SK-N-SH (cell line): Measurements from ENCODE around the gene ZNF628. TPM values are rescaled to one million over a fixed set of nuclear protein-coding genes. Genes with fewer than 3 reads are reported as not detected.

Experiments used
- CTCF ChIA-PET: fragments of 300-600, 350-600 bp; formaldehyde crosslinking; extraction: SDS; loops from one replicate; lab custom pipeline; 2021; lab: Yijun Ruan, JAX
- POLR2A ChIA-PET: fragments of 350-600 bp; sonication (Branson Sonifier 250); formaldehyde crosslinking; extraction: SDS; loops from one replicate; lab custom pipeline; 2020; ENCODE audit warnings: antibody characterized with exemption, inconsistent platforms; lab: Yijun Ruan, JAX
- DNase-seq: peaks from one replicate; pipeline ENCODE4 v3.0.0; 2012
- H2AFZ ChIP-seq: fragments of 200-600 bp; sonication (generic); 2 replicates; pipeline ENCODE4 v1.8.1; 2016; ENCODE audit warnings: antibody characterized with exemption, mild to moderate bottlenecking, low read depth
- H3F3A ChIP-seq: fragments of 200-600 bp; sonication (generic); replicated peaks from 2 replicates; pipeline ENCODE3; 2016; ENCODE audit warnings: antibody characterized with exemption, mild to moderate bottlenecking; ENCODE audit not compliant: insufficient read depth
- H3K27ac ChIP-seq, 2 experiments: fragments of 200-500 bp in 1 of 2; fragments of 200-600 bp in 1 of 2; sonication (Bioruptor generic) in 1 of 2; sonication (generic), shearing (Covaris generic) in 1 of 2; 2 replicates each; pipeline versions ENCODE4 v1.5.1 to v1.6.1; 2014 to 2016; ENCODE audit warnings: low read depth in 2 of 2, inconsistent platforms in 1 of 2, low read length in 1 of 2, mild to moderate bottlenecking in 1 of 2, mixed read lengths in 1 of 2
- H3K27me3 ChIP-seq: fragments of 200-600 bp; sonication (generic), shearing (Covaris generic); 2 replicates; pipeline ENCODE4 v1.6.1; 2016; ENCODE audit warnings: mixed run types; ENCODE audit not compliant: insufficient read depth
- H3K36me3 ChIP-seq, 2 experiments: fragments of 200-500 bp in 1 of 2; fragments of 200-600 bp in 1 of 2; sonication (Bioruptor generic) in 1 of 2; sonication (generic) in 1 of 2; replicated peaks in 1 of 2; 2 replicates each; pipeline versions ENCODE3 to v1.5.1; 2014 to 2016; ENCODE audit warnings: low read length in 1 of 2, mild to moderate bottlenecking in 1 of 2; ENCODE audit not compliant: insufficient read depth in 2 of 2, control insufficient read depth in 1 of 2
- H3K4me1 ChIP-seq, 2 experiments: fragments of 200-500 bp in 1 of 2; fragments of 200-600 bp in 1 of 2; sonication (Bioruptor generic) in 1 of 2; sonication (generic), shearing (Covaris generic) in 1 of 2; 2 replicates each; pipeline versions ENCODE4 v1.5.1 to v1.6.1; 2014 to 2016; ENCODE audit warnings: low read depth in 1 of 2, low read length in 1 of 2, mixed run types in 1 of 2; ENCODE audit not compliant: insufficient read depth in 2 of 2, control insufficient read depth in 1 of 2
- H3K4me2 ChIP-seq: fragments of 200-600 bp; sonication (generic), shearing (Covaris generic); 2 replicates; pipeline ENCODE4 v1.6.1; 2017; ENCODE audit warnings: mixed run types
- H3K4me3 ChIP-seq, 2 experiments: fragments of 200-500 bp in 1 of 2; fragments of 200-600 bp in 1 of 2; sonication (Bioruptor generic) in 1 of 2; sonication (generic), shearing (Covaris generic) in 1 of 2; 2 replicates each; pipeline versions ENCODE4 v1.5.1 to v1.8.1; 2014 to 2016; ENCODE audit warnings: low read depth in 2 of 2, inconsistent platforms in 1 of 2, low read length in 1 of 2, mild to moderate bottlenecking in 1 of 2, mixed read lengths in 1 of 2, moderate library complexity in 1 of 2
- H3K79me2 ChIP-seq: fragments of 200-600 bp; sonication (generic); 2 replicates; pipeline ENCODE4 v1.8.1; 2017; ENCODE audit warnings: mild to moderate bottlenecking; ENCODE audit not compliant: insufficient read depth
- H3K9ac ChIP-seq: fragments of 200-600 bp; sonication (generic); 2 replicates; pipeline ENCODE4 v1.6.1; 2017; ENCODE audit warnings: mixed run types
- H3K9me2 ChIP-seq: fragments of 200-600 bp; sonication (generic); 2 replicates; pipeline ENCODE4 v1.6.1; 2017; ENCODE audit warnings: mixed run types
- H3K9me3 ChIP-seq: fragments of 200-600 bp; sonication (generic); 2 replicates; pipeline ENCODE4 v1.6.1; 2017; ENCODE audit warnings: mixed run types, mild to moderate bottlenecking, moderate library complexity
- H4K20me1 ChIP-seq: fragments of 200-600 bp; sonication (generic); 2 replicates; pipeline ENCODE4 v1.6.1; 2017; ENCODE audit warnings: mild to moderate bottlenecking, mixed run types; ENCODE audit not compliant: insufficient read depth
- CHD2 ChIP-seq: fragments of 150-350 bp; IDR thresholded peaks from 2 replicates; pipeline ENCODE4 v1.6.1; 2018; ENCODE audit warnings: low read length; ENCODE audit not compliant: partially characterized antibody
- EP300 ChIP-seq, 2 experiments: IDR thresholded peaks; 2 replicates each; pipeline versions ENCODE4 v1.4.0 to v1.6.1; 2012; ENCODE audit warnings: borderline replicate concordance in 1 of 2, low read depth in 1 of 2, low read length in 1 of 2
- EZH2phosphoT487 ChIP-seq: fragments of 200-600 bp; sonication (generic); IDR thresholded peaks from 2 replicates; pipeline ENCODE4 v1.6.1; 2017; ENCODE audit warnings: low read depth, mixed run types, mild to moderate bottlenecking, antibody characterized with exemption, moderate library complexity, borderline replicate concordance
- GATA2 ChIP-seq: sonication (generic); formaldehyde crosslinking; IDR thresholded peaks from 2 replicates; pipeline ENCODE4 v1.5.0; 2020; ENCODE audit warnings: mild to moderate bottlenecking, missing genetic modification reagents
- JUND ChIP-seq: IDR thresholded peaks from 2 replicates; pipeline ENCODE4 v1.4.0; 2012
- NRF1 ChIP-seq: IDR thresholded peaks from 2 replicates; pipeline ENCODE4 v1.6.1; 2012; ENCODE audit warnings: low read depth, mild to moderate bottlenecking, low read length
- POLR2AphosphoS5 ChIP-seq: IDR thresholded peaks from 2 replicates; pipeline ENCODE4 v1.6.1; 2012; ENCODE audit warnings: low read depth, low read length
- RAD21 ChIP-seq: IDR thresholded peaks from 2 replicates; pipeline ENCODE4 v1.6.1; 2012; ENCODE audit warnings: mild to moderate bottlenecking, low read length
- RFX5 ChIP-seq: IDR thresholded peaks from 2 replicates; pipeline ENCODE4 v1.6.1; 2012; ENCODE audit warnings: mild to moderate bottlenecking, improper control_type of control experiment, low read length
- RXRA ChIP-seq: IDR thresholded peaks from 2 replicates; pipeline ENCODE4 v1.4.0; 2012; ENCODE audit warnings: low read depth, mild to moderate bottlenecking, borderline replicate concordance
- SIN3A ChIP-seq: IDR thresholded peaks from 2 replicates; pipeline ENCODE4 v1.6.1; 2012; ENCODE audit warnings: low read depth, mild to moderate bottlenecking, low read length, moderate library complexity, borderline replicate concordance
- ZBTB33 ChIP-seq: IDR thresholded peaks from 2 replicates; pipeline ENCODE4 v1.4.0; 2012; ENCODE audit warnings: low read depth, borderline replicate concordance
- WGBS: methylation state at CpG from one replicate; pipeline ENCODE4 v1.1.6; 2017; ENCODE audit warnings: low lambda C conversion rate; 5-methylcytosine and 5-hydroxymethylcytosine counted together
- polyA plus RNA-seq, 3 experiments: library from polyadenylated mRNA; depleted of rRNA; stranded (reverse); fragments of >200 nt; gene quantifications; 2 replicates each; pipeline ENCODE4 v1.2.3, GENCODE V29; 2012
- TF ChIP-seq, protein P1 (sequence below): IDR thresholded peaks from 2 replicates; pipeline ENCODE4 v1.4.0; 2012; ENCODE audit warnings: low read depth, borderline replicate concordance

The ZNF628 gene
- polyA plus RNA-seq, 1 of the 3 experiments (the other 2 are of a cell fraction) = 1.6 TPM

DNA sequence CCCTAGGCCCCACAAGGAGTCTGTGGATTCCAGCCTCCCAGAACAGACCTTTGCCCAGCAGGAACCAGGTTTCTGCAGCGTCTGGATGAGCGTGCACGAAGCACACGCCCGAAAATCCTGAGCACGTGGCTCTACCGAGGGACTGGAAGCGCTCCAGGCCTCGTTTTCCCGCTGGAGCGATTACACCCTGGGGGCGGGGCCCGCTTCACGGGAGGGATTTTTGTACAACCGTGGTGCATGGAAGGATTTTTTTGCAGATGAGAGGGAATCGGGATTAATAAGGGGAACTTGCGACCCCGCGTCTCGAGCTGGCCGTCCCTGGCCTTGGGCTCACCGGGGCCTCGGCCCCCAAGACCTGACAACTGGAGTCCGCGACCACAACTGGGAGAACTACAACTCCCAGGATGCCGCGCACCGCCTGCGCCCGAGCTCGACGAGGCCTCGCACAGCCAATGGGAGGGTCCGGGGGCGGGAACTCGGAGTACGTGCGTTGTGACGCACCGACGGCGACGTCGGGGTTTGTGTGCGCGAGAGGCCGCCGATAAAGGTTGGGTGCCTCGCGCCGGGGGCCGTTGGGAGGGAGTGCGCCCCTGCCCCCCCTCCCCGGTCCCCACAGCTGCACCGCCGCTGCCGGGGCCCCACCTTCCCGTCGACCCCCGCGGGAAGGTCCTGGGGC, at the start of gene ZNF628 (continued):
- TF ChIP-seq POLR2AphosphoS5 (0 out of 2 replicates have a peak, but pooled peaks have one; percentile 43), ZBTB33 (0 out of 2 replicates have a peak, but pooled peaks have one; percentile 16), RAD21 (no peak), RXRA (no peak), CHD2 (peak; percentile 89), JUND (no peak), GATA2 (CRISPR knock-in tag) (no peak), RFX5 (0 out of 2 replicates have a peak, but pooled peaks have one; percentile 26), NRF1 (peak; percentile 51; the same call in 1 of the 2 replicates)
- TF ChIP-seq, protein P1, sequence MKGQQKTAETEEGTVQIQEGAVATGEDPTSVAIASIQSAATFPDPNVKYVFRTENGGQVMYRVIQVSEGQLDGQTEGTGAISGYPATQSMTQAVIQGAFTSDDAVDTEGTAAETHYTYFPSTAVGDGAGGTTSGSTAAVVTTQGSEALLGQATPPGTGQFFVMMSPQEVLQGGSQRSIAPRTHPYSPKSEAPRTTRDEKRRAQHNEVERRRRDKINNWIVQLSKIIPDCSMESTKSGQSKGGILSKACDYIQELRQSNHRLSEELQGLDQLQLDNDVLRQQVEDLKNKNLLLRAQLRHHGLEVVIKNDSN = no peak

DNA sequence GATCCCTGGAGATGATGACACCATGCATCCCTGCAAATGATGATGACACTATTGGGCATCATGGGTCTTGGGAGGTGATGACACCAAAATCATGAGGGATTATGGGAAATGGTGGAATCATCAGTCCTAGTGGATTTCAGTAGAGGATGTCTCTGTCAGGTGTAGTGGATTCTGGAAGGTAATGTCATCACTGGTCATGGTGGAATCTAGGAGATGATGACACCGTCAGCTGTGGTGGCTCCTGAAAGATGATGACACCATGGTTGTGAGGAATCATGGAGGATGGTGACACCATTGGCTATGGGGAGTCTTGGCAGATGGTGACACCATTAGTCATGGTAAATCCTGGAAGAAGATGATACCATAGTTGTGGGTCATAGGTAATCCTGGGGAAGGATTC, 45.2 kb upstream of the ZNF628 start:
- no peaks in the 10 kb centered on the region; the same call in 1 of the 2 replicates for H3K27me3 ChIP-seq
- H2AFZ ChIP-seq = no peak overlapping the region
- DNase-seq = no peak
- no peaks in the 10 kb centered on the region for H3K36me3 ChIP-seq
- 88% methylated on average over 1 of the region's 1 CpG for WGBS
- POLR2A ChIA-PET = no interaction called here
- no peak overlapping the region for H3K9ac ChIP-seq
- no peaks in the 10 kb centered on the region for H3K9me2 ChIP-seq
- H4K20me1 ChIP-seq = no peaks in the 10 kb centered on the region
- H3K4me3 ChIP-seq = no peak overlapping the region
- no peaks in the 10 kb centered on the region for H3K9me3 ChIP-seq
- TF ChIP-seq RFX5 = no peak
- no peak for TF ChIP-seq EZH2phosphoT487
- TF ChIP-seq RXRA = no peak
- no peak for TF ChIP-seq POLR2AphosphoS5
- TF ChIP-seq SIN3A = no peak
- no peak for TF ChIP-seq EP300 (IDR thresholded peaks at IDR 0.05; ENCODE audit: borderline replicate concordance in 1 of 2, low read depth in 1 of 2, low read length in 1 of 2)
- TF ChIP-seq, all 33 proteins: peak for 0
- Histone ChIP-seq H3K4me1 (no peaks in the 10 kb centered on the region), H3K27ac (no peak overlapping the region), H3K79me2 (no peaks in the 10 kb centered on the region), H3F3A (no peaks in the 10 kb centered on the region), H3K4me2 (no peak overlapping the region)
- CTCF ChIA-PET = no interaction called here
